Brain microvascular endothelial cell (primary cell): ENCODE data around the gene ATP5IF1.

Experiments
- DNase-seq: peaks from one replicate; pipeline ENCODE4 v3.0.0-alpha.2; 2020
- H3K27ac ChIP-seq: fragments of 250-450 bp; sonication (Bioruptor Pico); 2 replicates; pipeline ENCODE4 v1.5.1; 2020; ENCODE audit warnings: mild to moderate bottlenecking, moderate library complexity
- H3K27me3 ChIP-seq: fragments of 250-450 bp; sonication (Bioruptor Pico); replicated peaks from 2 replicates; pipeline ENCODE4 v1.5.1; 2020; ENCODE audit warnings: mild to moderate bottlenecking
- H3K36me3 ChIP-seq: fragments of 250-450 bp; sonication (Bioruptor Pico); replicated peaks from 2 replicates; pipeline ENCODE4 v1.5.1; 2020; ENCODE audit warnings: mild to moderate bottlenecking
- H3K4me3 ChIP-seq: 2 replicates; pipeline ENCODE4 v1.5.1; 2011; ENCODE audit warnings: low read depth, mild to moderate bottlenecking, control low read depth, low read length, moderate library complexity
- in situ Hi-C: cut with HindIII; loops from 2 replicates; pipeline ENCODE4 v1.10.0; 2017; ENCODE audit warnings: low sequenced_read_pairs, low pct_ligation_motif_present
- TF ChIP-seq, protein P1 (sequence below): IDR thresholded peaks from 2 replicates; pipeline ENCODE4 v1.5.1; 2011; ENCODE audit warnings: low read depth, mild to moderate bottlenecking, moderate library complexity, low read length, control low read depth, inconsistent platforms; ENCODE audit errors: missing control alignments

ATP5IF1 gene

DNA sequence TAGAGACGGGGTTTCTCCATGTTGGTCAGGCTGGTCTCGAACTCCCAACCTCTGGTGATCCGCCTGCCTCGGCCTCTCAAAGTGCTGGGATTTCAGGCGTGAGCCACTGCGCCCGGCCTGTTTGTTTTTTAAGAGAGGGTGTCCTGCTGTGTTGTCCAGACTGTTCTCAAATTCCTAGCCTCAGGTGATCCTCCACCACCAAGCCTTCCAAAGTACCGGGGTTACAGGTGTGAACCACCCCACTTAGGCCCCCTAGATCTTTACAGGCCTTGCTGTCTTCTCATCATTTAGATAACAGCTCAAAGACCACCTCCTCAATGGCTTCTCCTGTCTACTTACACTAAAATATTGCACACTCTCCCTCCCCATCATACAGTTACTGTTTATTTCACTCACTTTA lies 29.7 kb downstream of the ATP5IF1 start:
- TF ChIP-seq, protein P1, sequence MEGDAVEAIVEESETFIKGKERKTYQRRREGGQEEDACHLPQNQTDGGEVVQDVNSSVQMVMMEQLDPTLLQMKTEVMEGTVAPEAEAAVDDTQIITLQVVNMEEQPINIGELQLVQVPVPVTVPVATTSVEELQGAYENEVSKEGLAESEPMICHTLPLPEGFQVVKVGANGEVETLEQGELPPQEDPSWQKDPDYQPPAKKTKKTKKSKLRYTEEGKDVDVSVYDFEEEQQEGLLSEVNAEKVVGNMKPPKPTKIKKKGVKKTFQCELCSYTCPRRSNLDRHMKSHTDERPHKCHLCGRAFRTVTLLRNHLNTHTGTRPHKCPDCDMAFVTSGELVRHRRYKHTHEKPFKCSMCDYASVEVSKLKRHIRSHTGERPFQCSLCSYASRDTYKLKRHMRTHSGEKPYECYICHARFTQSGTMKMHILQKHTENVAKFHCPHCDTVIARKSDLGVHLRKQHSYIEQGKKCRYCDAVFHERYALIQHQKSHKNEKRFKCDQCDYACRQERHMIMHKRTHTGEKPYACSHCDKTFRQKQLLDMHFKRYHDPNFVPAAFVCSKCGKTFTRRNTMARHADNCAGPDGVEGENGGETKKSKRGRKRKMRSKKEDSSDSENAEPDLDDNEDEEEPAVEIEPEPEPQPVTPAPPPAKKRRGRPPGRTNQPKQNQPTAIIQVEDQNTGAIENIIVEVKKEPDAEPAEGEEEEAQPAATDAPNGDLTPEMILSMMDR, result no peak

DNA sequence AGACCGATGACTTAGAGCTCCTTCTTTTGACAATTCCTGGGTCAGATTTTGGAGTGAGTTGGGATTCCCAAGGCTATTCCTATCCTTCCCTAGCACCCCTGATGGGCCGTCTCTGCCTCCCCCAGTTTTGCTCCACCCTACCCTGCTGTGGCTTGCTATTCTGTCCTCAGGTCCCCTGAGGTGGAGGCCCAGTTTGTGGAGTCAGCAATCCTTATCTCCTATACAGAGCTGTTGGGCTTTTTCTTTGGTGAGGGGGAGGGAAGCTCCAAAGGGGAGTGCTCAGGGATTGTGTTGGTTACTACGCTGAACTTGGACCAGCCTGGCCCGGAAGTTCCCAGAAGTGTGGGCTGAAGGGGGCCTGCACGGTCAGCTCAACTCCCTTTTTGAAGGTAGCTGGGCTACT lies 31.0 kb downstream of the ATP5IF1 start:
- no peak for DNase-seq
- no peak overlapping the region for H3K4me3 ChIP-seq
- H3K27me3 ChIP-seq, result no peaks in the 10 kb centered on the region
- no peak overlapping the region for H3K27ac ChIP-seq
- TF ChIP-seq, protein P1, result no peak
- in situ Hi-C loops, result no loop called here
- no peaks in the 10 kb centered on the region for H3K36me3 ChIP-seq

More for the DNA sequence above, 29.7 kb downstream of the ATP5IF1 start:
- H3K36me3 ChIP-seq, result no peaks in the 10 kb centered on the region
- H3K27me3 ChIP-seq, result no peaks in the 10 kb centered on the region
- H3K27ac ChIP-seq, result no peak overlapping the region
- in situ Hi-C loops, result no loop called here
- no peak for DNase-seq
- H3K4me3 ChIP-seq, result no peak overlapping the region

DNA sequence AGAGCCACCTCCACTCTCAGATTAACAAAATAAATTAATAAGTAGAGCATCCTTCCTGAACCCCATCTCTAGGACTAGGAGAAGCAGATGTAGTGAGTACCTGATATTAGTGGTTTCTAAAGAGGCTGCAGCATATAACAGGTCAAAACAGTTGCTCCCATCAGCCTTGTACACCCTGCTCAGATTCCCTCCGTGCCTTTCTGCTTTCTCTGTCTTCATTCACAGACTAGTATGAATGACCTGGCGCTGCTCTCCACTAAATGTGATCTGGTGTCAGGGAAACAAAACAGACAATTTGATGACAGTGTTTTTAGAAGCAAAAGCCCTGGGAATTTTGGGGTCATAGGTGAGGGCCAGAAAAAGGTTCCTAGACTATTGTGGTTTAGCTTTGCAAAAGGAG lies 31.7 kb downstream of the ATP5IF1 start:
- peaks cover 4% of the 10 kb centered on the region for H3K36me3 ChIP-seq
- in situ Hi-C loops, result no loop called here
- DNase-seq, result no peak
- TF ChIP-seq, protein P1, result no peak
- no peak overlapping the region for H3K27ac ChIP-seq
- H3K4me3 ChIP-seq, result no peak overlapping the region
- H3K27me3 ChIP-seq, result no peaks in the 10 kb centered on the region

DNA sequence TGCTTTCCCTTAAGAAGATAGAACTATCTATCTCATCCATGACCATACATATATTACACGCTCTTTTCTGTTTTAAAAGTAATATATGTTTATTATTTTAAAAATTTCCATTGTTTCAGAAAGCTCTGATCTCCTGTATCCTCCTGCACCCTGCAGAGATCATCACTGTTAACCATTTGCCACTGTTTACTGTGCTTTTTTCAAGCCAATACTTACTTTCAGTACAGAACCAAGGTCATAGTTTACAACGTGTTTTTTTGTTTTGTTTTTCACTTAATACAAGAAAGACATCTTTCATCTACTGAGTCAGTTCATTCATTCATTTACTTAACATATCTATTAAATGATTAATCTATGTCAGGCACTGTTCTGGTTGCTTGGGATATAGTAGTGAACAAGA lies 33.6 kb downstream of the ATP5IF1 start:
- in situ Hi-C loops, result no loop called here
- peaks cover 22% of the 10 kb centered on the region for H3K36me3 ChIP-seq
- no peaks in the 10 kb centered on the region for H3K27me3 ChIP-seq
- H3K27ac ChIP-seq, result no peak overlapping the region
- no peak overlapping the region for H3K4me3 ChIP-seq
- DNase-seq, result no peak
- TF ChIP-seq, protein P1, result no peak

DNA sequence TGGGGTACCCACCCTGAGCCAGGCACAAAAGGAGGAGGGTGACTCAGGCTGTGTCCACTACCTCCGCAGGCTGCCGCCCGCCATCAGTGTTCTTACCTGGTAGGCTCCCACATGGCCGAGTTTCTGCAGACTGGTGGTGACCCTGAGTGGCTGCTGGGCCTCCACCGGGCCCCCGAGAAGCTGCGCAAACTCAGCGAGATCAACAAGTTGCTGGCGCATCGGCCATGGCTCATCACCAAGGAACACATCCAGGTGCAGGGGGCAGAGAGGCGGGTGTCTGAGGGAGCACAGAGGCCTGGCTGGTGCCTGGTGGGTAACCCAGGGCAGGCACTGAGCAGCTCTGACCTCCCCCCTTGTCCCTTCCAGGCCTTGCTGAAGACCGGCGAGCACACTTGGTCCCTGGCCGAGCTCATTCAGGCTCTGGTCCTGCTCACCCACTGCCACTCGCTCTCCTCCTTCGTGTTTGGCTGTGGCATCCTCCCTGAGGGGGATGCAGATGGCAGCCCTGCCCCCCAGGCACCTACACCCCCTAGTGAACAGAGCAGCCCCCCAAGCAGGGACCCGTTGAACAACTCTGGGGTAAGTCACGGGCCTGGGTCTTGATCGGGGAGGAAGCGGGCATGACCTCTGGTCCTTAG lies 36.4 kb downstream of the ATP5IF1 start:
- in situ Hi-C loops, result no loop called here
- TF ChIP-seq, protein P1, result no peak
- H3K4me3 ChIP-seq, result no peak overlapping the region
- peaks cover 40% of the 10 kb centered on the region for H3K36me3 ChIP-seq
- DNase-seq, result no peak
- no peak overlapping the region for H3K27ac ChIP-seq
- no peaks in the 10 kb centered on the region for H3K27me3 ChIP-seq
